Thoracic aorta (tissue), 2 donors: ENCODE data around the gene JUNB. TPM values are rescaled to one million over a fixed set of nuclear protein-coding genes. Genes with fewer than 3 reads are reported as not detected.

Experiments used
- ATAC-seq: fragments of 150-250 bp; one replicate; pipeline ENCODE4 v1.8.0; 2017; ENCODE audit warnings: low read depth; ENCODE audit not compliant: insufficient number of reproducible peaks, low FRiP score
- DNase-seq: peaks from one replicate; pipeline ENCODE4 v3.0.0-alpha.2; 2020; ENCODE audit warnings: low spot score
- H3K27ac ChIP-seq, 2 donors: fragments of 200-600 bp; sonication (generic); 1 replicate in 1 of 2; 2 replicates in 1 of 2; pipeline ENCODE4 v1.5.1; 2016; ENCODE audit warnings: mild to moderate bottlenecking in 2 of 2, moderate library complexity in 2 of 2
- H3K27me3 ChIP-seq: fragments of 200-600 bp; sonication (generic); replicated peaks from 2 replicates; pipeline ENCODE4 v1.6.0; 2016; ENCODE audit warnings: mild to moderate bottlenecking; ENCODE audit not compliant: insufficient read depth
- H3K36me3 ChIP-seq: fragments of 200-600 bp; sonication (generic); one replicate; pipeline ENCODE4 v1.5.1; 2016
- H3K4me1 ChIP-seq, 2 donors: fragments of 200-600 bp; sonication (generic); 1 replicate in 1 of 2; 2 replicates in 1 of 2; pipeline versions ENCODE4 v1.5.1 to v1.6.0; 2016; ENCODE audit warnings: low read depth in 2 of 2, mild to moderate bottlenecking in 1 of 2; ENCODE audit not compliant: control insufficient read depth in 1 of 2
- H3K4me3 ChIP-seq: fragments of 200-600 bp; sonication (generic); 2 replicates; pipeline ENCODE4 v1.5.1; 2016; ENCODE audit warnings: mild to moderate bottlenecking
- H3K9me3 ChIP-seq: fragments of 200-600 bp; sonication (generic); 2 replicates; pipeline ENCODE4 v1.5.1; 2016
- total RNA-seq, 2 donors: library from RNA; depleted of rRNA; stranded (reverse); fragments of >200 nt; gene quantifications; one replicate each; pipeline versions ENCODE4 v1.1.0 to v1.2.3, GENCODE V29; 2016
- TF ChIP-seq, protein P1 (sequence below): fragments of 200-600 bp; sonication (generic); IDR thresholded peaks from one replicate; pipeline ENCODE4 v1.5.1; 2019; ENCODE audit warnings: antibody characterized with exemption

The JUNB gene
- total RNA-seq, 2 donors from 2014 or later: 698 to 2,087 TPM

DNA sequence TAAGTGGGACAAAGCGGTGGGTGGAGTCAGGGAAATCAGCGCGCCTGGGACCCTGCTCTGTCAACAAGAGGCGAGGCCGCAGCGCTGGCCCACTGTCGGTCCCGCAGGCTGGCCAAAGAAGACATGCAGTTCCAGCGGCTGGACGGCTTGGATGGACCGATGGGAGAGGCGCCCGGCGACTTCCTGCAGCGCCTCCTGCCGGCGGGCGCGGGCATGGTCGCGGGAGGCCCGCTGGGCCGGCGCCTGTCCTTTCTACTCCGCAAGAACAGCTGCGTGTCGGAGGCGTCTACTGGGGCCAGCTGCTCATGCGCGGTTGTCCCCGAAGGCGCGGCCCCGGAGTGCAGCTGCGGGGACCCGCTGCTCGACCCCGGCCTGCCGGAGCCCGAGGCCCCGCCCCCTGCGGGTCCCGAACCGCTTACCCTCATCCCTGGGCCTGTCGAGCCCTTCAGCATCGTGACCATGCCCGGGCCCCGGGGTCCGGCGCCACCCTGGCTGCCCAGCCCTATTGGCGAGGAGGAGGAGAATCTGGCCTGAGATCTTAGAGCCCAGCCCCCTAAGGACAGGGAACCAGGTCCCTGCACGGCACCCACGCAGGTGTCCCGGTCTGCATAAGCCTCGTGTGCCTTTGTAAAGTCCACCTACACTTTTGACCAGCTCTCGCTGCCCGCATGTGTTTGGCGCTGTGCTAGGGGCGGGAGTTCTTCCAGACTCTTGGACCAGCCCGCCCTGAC is 33.6 kb upstream of the JUNB start:
- ATAC-seq (peak; percentile 84), DNase-seq (no peak)
- TF ChIP-seq, protein P1, sequence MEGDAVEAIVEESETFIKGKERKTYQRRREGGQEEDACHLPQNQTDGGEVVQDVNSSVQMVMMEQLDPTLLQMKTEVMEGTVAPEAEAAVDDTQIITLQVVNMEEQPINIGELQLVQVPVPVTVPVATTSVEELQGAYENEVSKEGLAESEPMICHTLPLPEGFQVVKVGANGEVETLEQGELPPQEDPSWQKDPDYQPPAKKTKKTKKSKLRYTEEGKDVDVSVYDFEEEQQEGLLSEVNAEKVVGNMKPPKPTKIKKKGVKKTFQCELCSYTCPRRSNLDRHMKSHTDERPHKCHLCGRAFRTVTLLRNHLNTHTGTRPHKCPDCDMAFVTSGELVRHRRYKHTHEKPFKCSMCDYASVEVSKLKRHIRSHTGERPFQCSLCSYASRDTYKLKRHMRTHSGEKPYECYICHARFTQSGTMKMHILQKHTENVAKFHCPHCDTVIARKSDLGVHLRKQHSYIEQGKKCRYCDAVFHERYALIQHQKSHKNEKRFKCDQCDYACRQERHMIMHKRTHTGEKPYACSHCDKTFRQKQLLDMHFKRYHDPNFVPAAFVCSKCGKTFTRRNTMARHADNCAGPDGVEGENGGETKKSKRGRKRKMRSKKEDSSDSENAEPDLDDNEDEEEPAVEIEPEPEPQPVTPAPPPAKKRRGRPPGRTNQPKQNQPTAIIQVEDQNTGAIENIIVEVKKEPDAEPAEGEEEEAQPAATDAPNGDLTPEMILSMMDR: peak; percentile 94
- peak overlapping the region; percentile 28 to 61 for H3K27ac ChIP-seq
- H3K4me1 ChIP-seq: peaks cover 8 to 13% of the 10 kb centered on the region in 2 donors
- H3K4me3 ChIP-seq: peak overlapping the region; percentile 75
- no peaks in the 10 kb centered on the region for H3K36me3 ChIP-seq
- no peaks in the 10 kb centered on the region for H3K27me3 ChIP-seq
- no peaks in the 10 kb centered on the region for H3K9me3 ChIP-seq

DNA sequence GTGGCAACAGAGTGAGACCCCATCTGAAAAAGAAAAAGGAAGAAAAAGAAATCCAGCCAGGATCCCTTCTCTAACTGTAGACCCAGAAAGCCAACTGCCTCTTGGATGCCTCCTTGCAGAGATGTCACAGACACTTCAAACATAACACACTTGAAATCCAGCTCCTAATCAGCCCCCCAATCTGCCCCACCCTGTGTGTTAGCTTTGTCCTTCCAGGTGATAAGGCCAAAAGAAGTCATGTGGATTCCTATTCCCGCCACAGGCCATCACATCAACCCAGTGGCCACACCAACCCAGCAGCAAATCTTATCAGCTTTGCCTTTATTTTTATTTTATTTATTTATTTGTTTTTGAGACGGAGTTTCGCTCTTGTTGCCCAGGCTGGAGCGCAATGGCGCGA is 31.6 kb upstream of the JUNB start:
- peaks cover 8 to 13% of the 10 kb centered on the region in 2 donors for H3K4me1 ChIP-seq
- DNase-seq (no peak), ATAC-seq (no peak)
- peaks cover 9% of the 10 kb centered on the region for H3K36me3 ChIP-seq
- no peaks in the 10 kb centered on the region for H3K9me3 ChIP-seq
- H3K27ac ChIP-seq: no peak overlapping the region
- no peak overlapping the region for H3K4me3 ChIP-seq
- TF ChIP-seq, protein P1: no peak
- no peaks in the 10 kb centered on the region for H3K27me3 ChIP-seq

DNA sequence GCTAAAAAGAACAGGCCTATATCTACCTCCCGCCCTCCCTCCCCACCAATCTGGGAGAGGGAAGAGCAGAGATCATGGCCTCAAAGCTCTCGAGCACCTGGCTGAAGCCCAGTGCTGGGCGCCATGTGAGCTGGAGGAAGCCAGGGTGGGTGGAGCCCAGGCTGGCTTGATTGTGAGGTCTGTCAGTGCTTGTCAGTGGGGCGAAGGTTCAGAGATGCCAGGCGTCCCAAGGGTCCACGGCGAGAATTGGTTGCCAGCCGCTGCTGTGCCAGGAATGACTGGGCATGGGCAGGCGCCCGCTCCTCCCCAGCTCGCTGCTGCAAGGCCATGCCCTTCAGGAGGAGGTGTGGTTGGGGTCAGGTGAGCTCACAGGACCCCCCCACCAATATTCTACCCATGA is 28.2 kb upstream of the JUNB start:
- no peak for ATAC-seq
- DNase-seq: no peak
- H3K27ac ChIP-seq: no peak overlapping the region
- H3K9me3 ChIP-seq: no peaks in the 10 kb centered on the region
- peaks cover 0 to under 1% of the 10 kb centered on the region in 2 donors for H3K4me1 ChIP-seq
- TF ChIP-seq, protein P1: no peak
- peaks cover 18% of the 10 kb centered on the region for H3K36me3 ChIP-seq
- no peaks in the 10 kb centered on the region for H3K27me3 ChIP-seq
- H3K4me3 ChIP-seq: no peak overlapping the region

DNA sequence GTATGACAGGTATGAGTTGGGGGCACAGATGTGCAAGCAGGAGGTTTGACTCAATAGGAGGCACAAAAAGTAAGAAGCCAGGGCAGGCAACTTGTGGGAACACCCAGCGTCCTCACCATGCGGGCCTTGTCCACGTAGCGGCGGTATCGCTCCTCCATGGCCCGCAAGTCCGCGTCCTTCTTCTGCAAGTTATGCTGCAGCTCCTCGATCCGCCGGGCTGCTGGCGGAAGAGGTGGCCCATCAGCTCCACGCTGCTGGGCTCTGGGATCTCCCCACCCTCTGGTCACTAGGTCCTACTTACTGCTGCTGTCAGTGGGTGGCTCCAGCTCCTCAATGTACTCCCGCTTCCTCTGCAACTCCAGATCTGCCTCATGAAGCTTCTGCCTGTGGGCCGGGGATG is 26.6 kb upstream of the JUNB start:
- Histone ChIP-seq H3K9me3 (no peaks in the 10 kb centered on the region), H3K36me3 (peaks cover 18% of the 10 kb centered on the region), H3K27me3 (no peaks in the 10 kb centered on the region), H3K27ac (no peak overlapping the region), H3K4me3 (no peak overlapping the region), H3K4me1 (no peaks in the 10 kb centered on the region)
- DNase-seq (no peak), ATAC-seq (no peak)
- TF ChIP-seq, protein P1: no peak

DNA sequence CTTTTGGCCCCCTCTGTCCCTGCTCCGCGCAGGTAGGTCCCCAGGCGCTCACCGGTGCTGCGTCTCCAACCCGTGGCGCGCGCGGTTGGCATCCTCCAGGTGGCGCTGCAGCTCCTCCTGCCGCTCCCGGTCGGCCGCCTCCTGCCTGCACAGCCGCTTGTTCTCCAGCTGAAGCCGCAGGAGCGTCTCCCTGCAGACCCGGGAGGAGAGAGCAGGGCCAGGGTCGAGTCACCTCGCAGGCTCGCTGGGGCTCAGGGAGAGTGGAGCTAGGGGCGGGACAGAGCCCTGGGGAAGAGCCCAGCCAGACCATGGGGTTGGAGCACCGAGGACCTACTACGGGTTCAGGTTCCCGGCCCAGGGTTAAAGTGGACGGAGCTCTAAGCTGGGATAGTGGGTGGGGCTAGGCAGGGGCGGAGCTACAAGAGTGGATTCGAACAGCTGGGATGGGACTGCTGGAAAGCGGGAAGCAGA is 25.2 kb upstream of the JUNB start:
- H3K27ac ChIP-seq: no peak overlapping the region
- no peaks in the 10 kb centered on the region for H3K27me3 ChIP-seq
- no peak for ATAC-seq
- peak overlapping the region; percentile 66 for H3K4me3 ChIP-seq
- TF ChIP-seq, protein P1: peak; percentile 73
- H3K36me3 ChIP-seq: peaks cover 22% of the 10 kb centered on the region
- no peak for DNase-seq
- no peaks in the 10 kb centered on the region for H3K9me3 ChIP-seq
- peaks cover 0 to under 1% of the 10 kb centered on the region in 2 donors for H3K4me1 ChIP-seq
